MM.1S (cell line): ENCODE results near the gene ASXL1.
"Not testable (repeated sequence)": the region's sequence is repeated elsewhere in the genome, so short reads cannot be mapped to it uniquely, and the experiment has no call there.

ENCODE experiments used
- CTCF ChIP-seq: fragments of 300-600 bp; sonication (generic); IDR thresholded peaks from 2 replicates; pipeline ENCODE4 v1.5.1; 2016; ENCODE audit warnings: antibody characterized with exemption, low read length, mixed read lengths
- EZH2 ChIP-seq: fragments of 300-600 bp; sonication (generic); optimal IDR thresholded peaks from 2 replicates; pipeline ENCODE3; 2017; ENCODE audit warnings: low read depth, mild to moderate bottlenecking, antibody characterized with exemption, low read length, mixed read lengths
- EZH2phosphoT487 ChIP-seq: fragments of 300-600 bp; sonication (generic); IDR thresholded peaks from 2 replicates; pipeline ENCODE4 v1.6.1; 2018; ENCODE audit warnings: antibody characterized with exemption, low read length

DNA sequence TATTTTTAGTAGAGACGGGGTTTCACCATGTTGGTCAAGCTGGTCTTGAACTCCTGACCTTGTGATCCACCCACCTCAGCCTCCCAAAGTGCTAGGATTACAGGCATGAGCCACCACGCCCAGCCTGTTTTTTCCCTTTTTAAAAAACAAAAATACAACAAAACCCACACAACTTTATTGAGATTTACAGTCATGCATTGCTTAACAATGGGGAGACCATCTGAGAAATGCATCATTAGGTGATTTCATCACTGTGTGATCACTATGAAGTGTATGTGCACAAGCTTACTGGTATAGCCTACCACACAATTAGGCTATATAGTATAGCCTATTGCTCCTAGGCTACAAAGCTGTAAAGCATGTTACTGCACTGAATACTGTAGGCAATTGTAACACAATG is 17.1 kb upstream of the ASXL1 start:
- TF ChIP-seq EZH2, CTCF, EZH2phosphoT487: not testable (repeated sequence)
